GM10847 (cell line): ENCODE results near the gene PDCD4.

Experiments used
- POLR2A ChIP-seq: IDR thresholded peaks from 2 replicates; pipeline ENCODE4 v1.6.1; 2011; ENCODE audit not compliant: insufficient read length; ENCODE audit errors: extremely low read depth

Gene PDCD4

GRCh38 chr10:110883924-110884323 lies 12.2 kb downstream of the PDCD4 start:
- TF ChIP-seq POLR2A = no peak

GRCh38 chr10:110885932-110886674 lies 14.4 kb downstream of the PDCD4 start:
- TF ChIP-seq POLR2A = no peak

GRCh38 chr10:110887560-110887959 lies 15.8 kb downstream of the PDCD4 start:
- no peak for TF ChIP-seq POLR2A

DNA sequence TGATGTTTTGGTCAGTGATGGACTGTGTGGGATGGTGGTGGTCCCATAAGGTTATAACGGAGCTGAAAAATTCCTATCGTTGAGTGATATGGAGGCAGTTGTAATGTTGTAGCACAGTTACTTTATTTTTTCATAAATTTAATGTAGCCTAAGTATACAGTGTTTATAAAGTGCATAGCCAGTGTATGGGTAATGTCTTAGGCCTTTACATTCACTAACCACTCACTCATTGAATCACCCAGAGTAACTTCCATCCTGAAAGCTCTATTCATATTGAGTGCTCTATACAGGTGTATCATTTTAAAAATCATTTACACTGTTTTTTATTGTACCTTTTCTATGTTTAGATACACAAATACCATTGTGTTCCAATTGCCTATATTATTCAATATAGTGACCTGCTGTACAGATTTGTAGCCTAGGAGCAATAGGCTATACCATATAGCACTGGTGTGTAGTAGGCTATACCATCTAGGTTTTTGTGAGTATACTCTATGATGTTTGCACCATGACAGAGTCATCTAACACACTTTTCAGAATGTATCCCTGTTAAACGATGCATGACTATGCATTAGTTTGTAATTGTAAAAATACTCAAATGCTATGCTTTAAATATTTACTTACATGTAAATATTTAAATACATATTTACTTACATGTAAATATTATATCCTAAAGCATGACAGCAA lies 21.0 kb downstream of the PDCD4 start:
- no peak for TF ChIP-seq POLR2A

DNA sequence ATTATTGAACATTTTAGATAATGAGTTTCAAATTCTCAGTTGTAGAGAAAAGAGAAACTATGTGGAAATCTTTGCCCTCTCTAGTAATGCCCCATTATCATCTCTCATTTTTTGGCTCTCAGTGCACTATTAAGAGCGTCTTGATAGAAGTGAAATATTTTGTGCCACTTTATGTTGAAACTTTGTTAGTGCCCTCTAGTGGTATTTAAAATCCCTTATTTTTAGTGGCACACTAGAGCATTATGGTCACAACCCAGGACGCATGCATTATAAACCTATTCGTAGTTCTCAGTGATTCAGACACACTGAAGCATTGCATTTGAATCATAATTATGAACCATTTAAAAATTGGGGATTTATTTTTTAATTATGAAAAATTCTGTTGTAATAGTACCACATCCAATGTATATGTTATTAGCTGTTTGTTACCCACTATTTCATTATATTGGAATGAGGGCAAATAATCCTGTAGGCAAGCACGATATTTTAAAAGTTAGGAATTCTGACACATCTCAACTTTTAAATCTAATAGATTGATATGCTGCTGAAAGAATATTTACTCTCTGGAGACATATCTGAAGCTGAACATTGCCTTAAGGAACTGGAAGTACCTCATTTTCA lies 21.9 kb downstream of the PDCD4 start:
- no peak for TF ChIP-seq POLR2A

DNA sequence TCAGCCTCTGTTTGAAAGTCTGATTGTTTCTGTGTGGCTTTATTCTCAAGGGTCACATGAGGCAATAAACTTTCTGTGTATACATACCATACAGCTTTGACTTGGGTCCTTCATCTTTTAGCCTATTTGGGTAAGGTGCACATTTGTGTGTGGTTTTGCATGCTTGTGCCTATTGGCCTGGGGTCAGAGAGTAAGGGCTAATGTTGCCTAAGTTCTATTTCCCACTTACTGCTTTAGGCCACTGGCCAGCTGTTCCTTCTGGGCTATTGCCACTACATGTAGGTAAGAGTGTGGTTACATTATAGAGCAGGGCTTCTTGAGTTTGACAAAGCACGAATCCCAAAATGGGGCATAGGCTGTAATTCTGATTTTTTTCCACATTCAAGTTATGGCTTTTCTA lies 25.5 kb downstream of the PDCD4 start:
- TF ChIP-seq POLR2A = no peak

DNA sequence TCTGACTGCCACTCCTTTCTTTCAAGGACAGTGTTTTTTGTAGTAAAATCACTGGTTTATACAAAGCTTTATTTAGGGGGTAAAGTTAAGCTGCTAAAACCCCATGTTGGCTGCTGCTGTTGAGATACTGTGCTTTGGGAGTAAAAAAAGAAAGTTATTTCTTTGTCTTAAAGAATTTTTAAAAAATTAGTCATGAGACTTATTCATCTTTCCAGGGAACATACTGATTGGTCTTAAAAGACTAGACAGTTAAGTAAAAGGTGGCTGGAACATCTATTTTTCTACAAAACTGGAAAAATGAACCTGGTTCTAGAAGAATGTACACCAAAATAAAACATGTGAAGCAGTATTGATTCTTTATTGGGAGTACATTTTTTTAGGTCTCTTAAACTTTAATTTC lies 26.7 kb downstream of the PDCD4 start:
- TF ChIP-seq POLR2A = no peak

GRCh38 chr10:110900983-110901382 lies 29.3 kb downstream of the PDCD4 start:
- TF ChIP-seq POLR2A = no peak

DNA sequence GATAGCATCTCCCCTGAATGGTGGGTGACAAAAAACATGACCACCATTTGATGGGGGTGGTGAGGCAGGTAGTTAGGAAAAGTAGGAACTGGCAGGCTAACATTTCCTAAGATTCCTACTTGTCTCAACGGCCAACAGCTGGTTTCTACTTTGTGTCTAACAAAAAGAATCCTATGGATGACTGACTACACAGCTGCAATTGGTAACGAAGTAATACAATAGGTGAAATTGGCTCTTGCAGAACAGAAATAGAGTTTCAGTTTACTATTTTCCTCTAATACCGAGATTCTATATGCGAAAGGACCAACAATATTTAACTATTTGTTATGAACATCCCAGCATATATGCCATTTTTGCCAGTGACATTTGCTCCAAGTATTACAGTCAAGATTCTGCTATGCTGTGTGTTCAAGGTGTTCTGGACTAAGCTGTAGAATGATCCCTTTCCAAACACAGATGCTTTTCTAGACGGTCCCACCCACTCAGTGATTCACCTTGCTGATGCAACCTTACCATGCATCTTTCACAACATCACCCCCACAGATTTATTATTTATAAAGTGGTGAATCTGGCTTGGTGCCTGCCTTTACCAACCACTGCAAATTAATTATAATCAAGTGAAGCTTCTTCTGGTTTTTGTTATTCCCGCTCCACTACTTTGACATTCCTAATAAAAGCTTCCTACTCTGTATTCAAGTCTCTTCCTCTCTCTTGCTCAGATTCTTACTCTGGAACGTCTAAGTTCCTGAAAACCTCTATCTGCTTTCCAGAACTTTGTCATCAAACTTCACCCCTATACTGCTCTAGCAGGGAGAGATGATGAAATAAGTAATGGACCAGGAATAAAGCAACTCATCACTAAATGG lies 30.5 kb downstream of the PDCD4 start:
- TF ChIP-seq POLR2A = no peak

GRCh38 chr10:110903280-110904278 lies 31.9 kb downstream of the PDCD4 start:
- no peak for TF ChIP-seq POLR2A

- no peak for TF ChIP-seq POLR2A
Measured at GRCh38 chr10:110910138-110910537, 38.4 kb downstream of the PDCD4 start.

DNA sequence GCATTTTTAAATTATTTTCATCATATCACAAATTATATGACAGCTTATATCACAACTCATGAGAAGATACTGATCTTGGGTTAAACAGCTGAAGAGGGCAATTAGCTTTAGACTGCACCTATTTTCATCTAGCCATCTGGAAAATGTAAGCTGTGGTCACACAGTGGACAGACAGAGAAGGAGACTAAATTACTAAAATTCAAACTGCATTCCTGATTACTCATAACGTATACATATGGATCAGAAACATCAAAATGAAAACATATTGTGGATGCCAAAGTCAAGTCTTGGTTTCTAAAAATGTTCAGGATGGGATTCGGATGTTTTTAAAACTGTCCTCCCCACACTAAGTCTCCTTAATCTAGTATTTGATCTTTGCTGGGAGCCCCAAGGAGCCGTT lies 40.6 kb downstream of the PDCD4 start:
- no peak for TF ChIP-seq POLR2A

GRCh38 chr10:110914431-110914830 lies 42.7 kb downstream of the PDCD4 start:
- no peak for TF ChIP-seq POLR2A

DNA sequence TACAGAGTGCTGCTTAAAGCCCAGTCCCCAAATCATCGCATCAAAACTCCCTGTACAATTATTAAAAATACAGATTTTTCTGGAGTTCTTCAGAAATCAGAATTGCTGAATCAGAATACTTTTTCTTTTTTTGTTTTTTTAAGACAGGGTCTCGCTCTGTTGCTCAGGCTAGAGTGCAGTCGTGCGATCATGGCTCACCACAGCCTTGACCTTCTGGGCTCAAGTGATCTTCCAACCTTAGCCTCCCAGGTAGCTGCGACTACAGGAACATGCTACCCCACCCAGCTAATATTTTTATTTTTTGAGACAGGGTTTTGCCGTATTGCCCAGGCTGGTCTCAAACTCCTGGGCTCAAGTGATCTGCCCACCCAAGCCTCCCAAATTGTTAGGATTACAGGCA lies 43.3 kb downstream of the PDCD4 start:
- no peak for TF ChIP-seq POLR2A
